Measurements from ENCODE around the gene ZNF77. TPM values are rescaled to one million over a fixed set of nuclear protein-coding genes. Genes with fewer than 3 reads are reported as not detected.

ZNF77 gene
- polyA plus RNA-seq, 3 donors, result 0.30 to 2.7 (median 1.0) TPM

- Histone ChIP-seq H3K27me3 (ENCODE audit: control insufficient read depth in 2 of 2, insufficient read depth in 2 of 2, low read length in 2 of 2) (no peaks in the 10 kb centered on the region), H3K79me2 (ENCODE audit: insufficient read depth, low read length) (no peaks in the 10 kb centered on the region), H3K27ac (ENCODE audit: low read depth in 1 of 2, low read length in 2 of 2) (no peak overlapping the region), H2AFZ (ENCODE audit: insufficient read depth, low read depth, low read length, poor library complexity, severe bottlenecking) (no peak overlapping the region), H3K4me3 (replicated peaks in 1 of 3; ENCODE audit: low read depth in 2 of 3, low read length in 3 of 3) (no peak overlapping the region), H3K4me1 (ENCODE audit: control insufficient read depth in 1 of 2, insufficient read depth in 2 of 2, low read length in 2 of 2) (peaks cover 0 to 6% of the 10 kb centered on the region in 2 donors), H4K20me1 (ENCODE audit: insufficient read depth, low read length) (no peaks in the 10 kb centered on the region), H3K9ac (ENCODE audit: insufficient read depth, low read length, poor library complexity, severe bottlenecking) (no peak overlapping the region), H3K36me3 (replicated peaks in 1 of 2; ENCODE audit: control insufficient read depth in 1 of 2, insufficient read depth in 2 of 2, low read length in 2 of 2) (no peaks in the 10 kb centered on the region), H3K4me2 (replicated peaks; ENCODE audit: extremely low read depth, low read length, poor library complexity, severe bottlenecking) (no peak overlapping the region), H3K9me3 (replicated peaks in 1 of 2; ENCODE audit: control insufficient read depth in 1 of 2, insufficient read depth in 1 of 2, low read length in 2 of 2) (peaks cover 0 to 3% of the 10 kb centered on the region in 2 donors)
- no peak for TF ChIP-seq CTCF (IDR thresholded peaks at IDR 0.05)
- intact Hi-C loops (cut with micrococcal nuclease), result loop anchor here in 1 of 2 donors (5.0 kb wide), 1 partner anchor 139 kb away; no protein-coding TSS in a partner anchor
- peaks cover 0 to 11% (median 8%) of the 10 kb centered on the region in 7 donors for H3K9me3 Mint-ChIP-seq
- H3K27ac Mint-ChIP-seq, result no peak overlapping the region
- H3K27me3 Mint-ChIP-seq (ENCODE audit: low read depth in 3 of 3), result peaks cover 3 to 10% (median 4%) of the 10 kb centered on the region in 3 donors
- H3K4me3 Mint-ChIP-seq, result no peak overlapping the region
- no peak for DNase-seq
- H3K36me3 Mint-ChIP-seq, result no peaks in the 10 kb centered on the region
- WGBS (ENCODE audit: insufficient coverage), result 96% methylated on average over 3 of the region's 5 CpGs
- H3K4me1 Mint-ChIP-seq, result peaks cover 4% of the 10 kb centered on the region
These were observed 18.4 kb upstream of the ZNF77 start for GRCh38 chr19:2963122-2963521.

- Mint-ChIP-seq H3K36me3 (no peaks in the 10 kb centered on the region), H3K27me3 (ENCODE audit: low read depth in 3 of 3) (peaks cover 4 to 15% (median 5%) of the 10 kb centered on the region in 3 donors), H3K4me3 (no peak overlapping the region), H3K9me3 (peaks cover 0 to 8% (median 7%) of the 10 kb centered on the region in 7 donors), H3K27ac (peak overlapping the region in 4 of 7 donors; percentile 26 to 76 (median 56)), H3K4me1 (peaks cover 4% of the 10 kb centered on the region)
- no peak overlapping the region for H3K27ac ChIP-seq (ENCODE audit: low read depth in 1 of 2, low read length in 2 of 2)
- 59% methylated on average over 7 of the region's 17 CpGs for WGBS (ENCODE audit: insufficient coverage)
- H2AFZ ChIP-seq (ENCODE audit: insufficient read depth, low read depth, low read length, poor library complexity, severe bottlenecking), result no peak overlapping the region
- H3K36me3 ChIP-seq (replicated peaks in 1 of 2; ENCODE audit: control insufficient read depth in 1 of 2, insufficient read depth in 2 of 2, low read length in 2 of 2), result no peaks in the 10 kb centered on the region
- DNase-seq, result peak; percentile 54 to 86 (median 79)
- no peak overlapping the region for H3K4me2 ChIP-seq (replicated peaks; ENCODE audit: extremely low read depth, low read length, poor library complexity, severe bottlenecking)
- peaks cover 0 to 6% of the 10 kb centered on the region in 2 donors for H3K4me1 ChIP-seq (ENCODE audit: control insufficient read depth in 1 of 2, insufficient read depth in 2 of 2, low read length in 2 of 2)
- H3K9ac ChIP-seq (ENCODE audit: insufficient read depth, low read length, poor library complexity, severe bottlenecking), result no peak overlapping the region
- peak; percentile 88 for TF ChIP-seq CTCF (IDR thresholded peaks at IDR 0.05)
- no peak overlapping the region for H3K4me3 ChIP-seq (replicated peaks in 1 of 3; ENCODE audit: low read depth in 2 of 3, low read length in 3 of 3)
- H3K9me3 ChIP-seq (replicated peaks in 1 of 2; ENCODE audit: control insufficient read depth in 1 of 2, insufficient read depth in 1 of 2, low read length in 2 of 2), result peaks cover 0 to 3% of the 10 kb centered on the region in 2 donors
- H4K20me1 ChIP-seq (ENCODE audit: insufficient read depth, low read length), result no peaks in the 10 kb centered on the region
- H3K79me2 ChIP-seq (ENCODE audit: insufficient read depth, low read length), result no peaks in the 10 kb centered on the region
- H3K27me3 ChIP-seq (ENCODE audit: control insufficient read depth in 2 of 2, insufficient read depth in 2 of 2, low read length in 2 of 2), result no peaks in the 10 kb centered on the region
- intact Hi-C loops (cut with micrococcal nuclease), result loop anchor here in 1 of 2 donors (5.0 kb wide), 1 partner anchor 140 kb away; no protein-coding TSS in a partner anchor
These were observed 17.4 kb upstream of the ZNF77 start for GRCh38 chr19:2962018-2962670.

Data from CD14-positive monocyte (primary cell).